ENCODE measurements around the gene CRACR2B. TPM values are rescaled to one million over a fixed set of nuclear protein-coding genes. Genes with fewer than 3 reads are reported as not detected.
A peak's percentile ranks its signal among the peaks of the same experiment; 100 is the strongest.

The CRACR2B gene
- total and polyA plus RNA-seq, 2 of the 13 experiments (the other 11 are each of a cell fraction or from before 2014, with no cell fraction given) = 14.9 to 21.0 TPM

GRCh38 chr11:830295-831117 is 2.8 kb downstream of the CRACR2B start (continued):
- TF ChIP-seq ZBTB40 (IDR thresholded peaks at IDR 0.05) (no peak), ZBTB40 (CRISPR knock-in tag; IDR thresholded peaks at IDR 0.05) (peak; percentile 37; the same call in 1 of the 2 replicates), ZNF773 (CRISPR knock-in tag; IDR thresholded peaks at IDR 0.05; ENCODE audit: borderline replicate concordance) (no peak), RCOR2 (CRISPR knock-in tag; IDR thresholded peaks at IDR 0.05) (no peak), ZNF776 (CRISPR knock-in tag; IDR thresholded peaks at IDR 0.05) (no peak), ZFP36L2 (CRISPR knock-in tag; IDR thresholded peaks at IDR 0.05) (no peak), AKAP8 (CRISPR knock-in tag; IDR thresholded peaks at IDR 0.05) (peak; percentile 96), TMF1 (CRISPR knock-in tag; IDR thresholded peaks at IDR 0.05; ENCODE audit: low read depth) (peak; percentile 59; the same call in 1 of the 2 replicates), ZNF160 (CRISPR knock-in tag; IDR thresholded peaks at IDR 0.05) (no peak), ZNF329 (CRISPR knock-in tag; IDR thresholded peaks at IDR 0.05; ENCODE audit: low read depth) (0 out of 2 replicates have a peak, but pooled peaks have one; percentile 42), HNRNPK (IDR thresholded peaks at IDR 0.05; ENCODE audit: low read depth, low read length, poor library complexity, severe bottlenecking) (no peak), ZNF12 (CRISPR knock-in tag; IDR thresholded peaks at IDR 0.05) (no peak), ZMAT3 (CRISPR knock-in tag; conservative IDR thresholded peaks at IDR 0.05) (no peak)
- TF ChIP-seq, protein P1, sequence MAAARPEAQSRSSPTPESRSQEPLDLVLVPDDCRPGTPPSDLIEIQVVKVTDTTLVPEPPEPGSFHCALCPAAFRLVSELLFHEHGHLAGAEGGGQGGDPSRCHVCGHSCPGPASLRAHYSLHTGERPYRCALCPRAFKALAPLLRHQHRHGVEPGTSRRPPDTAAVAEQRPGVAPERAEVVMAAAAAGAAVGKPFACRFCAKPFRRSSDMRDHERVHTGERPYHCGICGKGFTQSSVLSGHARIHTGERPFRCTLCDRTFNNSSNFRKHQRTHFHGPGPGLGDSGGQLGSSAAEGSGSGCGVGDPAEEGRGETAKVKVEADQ (CRISPR knock-in tag; IDR thresholded peaks at IDR 0.05; ENCODE audit: borderline replicate concordance) = no peak
- TF ChIP-seq, protein P2, sequence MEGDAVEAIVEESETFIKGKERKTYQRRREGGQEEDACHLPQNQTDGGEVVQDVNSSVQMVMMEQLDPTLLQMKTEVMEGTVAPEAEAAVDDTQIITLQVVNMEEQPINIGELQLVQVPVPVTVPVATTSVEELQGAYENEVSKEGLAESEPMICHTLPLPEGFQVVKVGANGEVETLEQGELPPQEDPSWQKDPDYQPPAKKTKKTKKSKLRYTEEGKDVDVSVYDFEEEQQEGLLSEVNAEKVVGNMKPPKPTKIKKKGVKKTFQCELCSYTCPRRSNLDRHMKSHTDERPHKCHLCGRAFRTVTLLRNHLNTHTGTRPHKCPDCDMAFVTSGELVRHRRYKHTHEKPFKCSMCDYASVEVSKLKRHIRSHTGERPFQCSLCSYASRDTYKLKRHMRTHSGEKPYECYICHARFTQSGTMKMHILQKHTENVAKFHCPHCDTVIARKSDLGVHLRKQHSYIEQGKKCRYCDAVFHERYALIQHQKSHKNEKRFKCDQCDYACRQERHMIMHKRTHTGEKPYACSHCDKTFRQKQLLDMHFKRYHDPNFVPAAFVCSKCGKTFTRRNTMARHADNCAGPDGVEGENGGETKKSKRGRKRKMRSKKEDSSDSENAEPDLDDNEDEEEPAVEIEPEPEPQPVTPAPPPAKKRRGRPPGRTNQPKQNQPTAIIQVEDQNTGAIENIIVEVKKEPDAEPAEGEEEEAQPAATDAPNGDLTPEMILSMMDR (CRISPR knock-in tag; IDR thresholded peaks at IDR 0.05) = no peak
- TF ChIP-seq, protein P3, sequence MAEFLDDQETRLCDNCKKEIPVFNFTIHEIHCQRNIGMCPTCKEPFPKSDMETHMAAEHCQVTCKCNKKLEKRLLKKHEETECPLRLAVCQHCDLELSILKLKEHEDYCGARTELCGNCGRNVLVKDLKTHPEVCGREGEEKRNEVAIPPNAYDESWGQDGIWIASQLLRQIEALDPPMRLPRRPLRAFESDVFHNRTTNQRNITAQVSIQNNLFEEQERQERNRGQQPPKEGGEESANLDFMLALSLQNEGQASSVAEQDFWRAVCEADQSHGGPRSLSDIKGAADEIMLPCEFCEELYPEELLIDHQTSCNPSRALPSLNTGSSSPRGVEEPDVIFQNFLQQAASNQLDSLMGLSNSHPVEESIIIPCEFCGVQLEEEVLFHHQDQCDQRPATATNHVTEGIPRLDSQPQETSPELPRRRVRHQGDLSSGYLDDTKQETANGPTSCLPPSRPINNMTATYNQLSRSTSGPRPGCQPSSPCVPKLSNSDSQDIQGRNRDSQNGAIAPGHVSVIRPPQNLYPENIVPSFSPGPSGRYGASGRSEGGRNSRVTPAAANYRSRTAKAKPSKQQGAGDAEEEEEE (CRISPR knock-in tag; IDR thresholded peaks at IDR 0.05; ENCODE audit: borderline replicate concordance) = no peak

All from HepG2 (cell line).